ENCODE data around the gene PTPRJ. TPM values are rescaled to one million over a fixed set of nuclear protein-coding genes. Genes with fewer than 3 reads are reported as not detected.

PTPRJ gene
- total RNA-seq, 1 donor from 2014 or later, result 34.9 TPM

DNA sequence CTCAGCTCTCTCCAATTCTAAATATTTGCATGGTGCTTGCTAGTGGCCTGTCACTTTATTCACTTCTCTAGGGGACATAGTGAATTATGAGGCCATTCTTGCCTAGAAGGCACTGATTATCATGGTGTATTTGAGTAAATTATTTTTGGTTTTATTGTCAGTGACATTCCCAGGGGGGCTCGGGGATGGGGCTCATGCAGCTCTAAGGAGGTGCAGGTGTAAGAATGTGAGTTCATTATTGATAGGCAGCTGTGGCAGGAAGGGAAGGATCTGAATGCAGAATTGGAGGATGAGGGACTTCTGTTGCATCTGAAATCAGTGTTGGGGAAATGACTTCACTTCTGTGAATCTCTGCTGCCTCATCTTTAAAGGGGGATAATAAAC is 182.5 kb downstream of the PTPRJ start:
- Histone ChIP-seq H3K27me3 (no peaks in the 10 kb centered on the region), H3K9me3 (no peaks in the 10 kb centered on the region), H3K4me1 (no peaks in the 10 kb centered on the region), H3K36me3 (peaks cover 41% of the 10 kb centered on the region), H3K27ac (no peak overlapping the region), H3K4me3 (no peak overlapping the region)
- TF ChIP-seq, protein P1, sequence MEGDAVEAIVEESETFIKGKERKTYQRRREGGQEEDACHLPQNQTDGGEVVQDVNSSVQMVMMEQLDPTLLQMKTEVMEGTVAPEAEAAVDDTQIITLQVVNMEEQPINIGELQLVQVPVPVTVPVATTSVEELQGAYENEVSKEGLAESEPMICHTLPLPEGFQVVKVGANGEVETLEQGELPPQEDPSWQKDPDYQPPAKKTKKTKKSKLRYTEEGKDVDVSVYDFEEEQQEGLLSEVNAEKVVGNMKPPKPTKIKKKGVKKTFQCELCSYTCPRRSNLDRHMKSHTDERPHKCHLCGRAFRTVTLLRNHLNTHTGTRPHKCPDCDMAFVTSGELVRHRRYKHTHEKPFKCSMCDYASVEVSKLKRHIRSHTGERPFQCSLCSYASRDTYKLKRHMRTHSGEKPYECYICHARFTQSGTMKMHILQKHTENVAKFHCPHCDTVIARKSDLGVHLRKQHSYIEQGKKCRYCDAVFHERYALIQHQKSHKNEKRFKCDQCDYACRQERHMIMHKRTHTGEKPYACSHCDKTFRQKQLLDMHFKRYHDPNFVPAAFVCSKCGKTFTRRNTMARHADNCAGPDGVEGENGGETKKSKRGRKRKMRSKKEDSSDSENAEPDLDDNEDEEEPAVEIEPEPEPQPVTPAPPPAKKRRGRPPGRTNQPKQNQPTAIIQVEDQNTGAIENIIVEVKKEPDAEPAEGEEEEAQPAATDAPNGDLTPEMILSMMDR (IDR thresholded peaks at IDR 0.05), result no peak
- DNase-seq (no peak), ATAC-seq (no peak)
- intact Hi-C loops (cut with DNase I), result no loop called here

DNA sequence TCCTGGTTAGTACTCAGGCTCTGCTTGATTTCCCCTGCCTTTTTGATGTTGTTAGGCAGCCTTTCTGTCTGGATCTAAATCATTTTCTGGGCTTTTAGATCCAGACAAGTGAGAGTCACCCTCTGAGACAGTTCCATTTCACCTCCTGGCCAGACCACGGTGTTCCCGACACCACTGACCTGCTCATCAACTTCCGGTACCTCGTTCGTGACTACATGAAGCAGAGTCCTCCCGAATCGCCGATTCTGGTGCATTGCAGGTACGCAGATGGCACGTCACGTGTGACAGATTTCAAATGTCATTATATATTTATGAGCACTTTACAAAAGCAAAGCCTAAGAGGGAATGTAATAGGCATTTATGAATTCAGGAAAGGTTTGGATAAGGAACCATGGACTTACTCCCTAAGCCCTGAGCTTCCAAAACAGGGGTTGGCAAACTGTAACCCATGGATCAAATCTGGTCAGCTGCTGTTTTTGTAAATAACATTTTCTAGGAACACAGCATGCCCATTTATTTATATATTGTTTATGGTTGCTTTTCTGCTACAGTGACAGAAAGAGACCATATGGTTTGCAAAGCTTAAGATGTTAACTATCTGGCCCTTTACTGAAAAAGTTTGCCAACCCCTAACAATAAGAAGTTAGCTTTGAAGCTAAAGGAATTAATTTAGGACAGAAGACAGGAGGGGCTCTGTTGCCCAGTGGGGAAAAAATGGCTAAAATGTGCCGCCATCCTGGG is 183.2 kb downstream of the PTPRJ start:
- Histone ChIP-seq H3K27me3 (no peaks in the 10 kb centered on the region), H3K27ac (no peak overlapping the region), H3K4me3 (no peak overlapping the region), H3K4me1 (no peaks in the 10 kb centered on the region), H3K36me3 (peaks cover 41% of the 10 kb centered on the region), H3K9me3 (no peaks in the 10 kb centered on the region)
- DNase-seq (no peak), ATAC-seq (no peak)
- intact Hi-C loops (cut with DNase I), result no loop called here
- TF ChIP-seq, protein P1 (IDR thresholded peaks at IDR 0.05), result no peak

DNA sequence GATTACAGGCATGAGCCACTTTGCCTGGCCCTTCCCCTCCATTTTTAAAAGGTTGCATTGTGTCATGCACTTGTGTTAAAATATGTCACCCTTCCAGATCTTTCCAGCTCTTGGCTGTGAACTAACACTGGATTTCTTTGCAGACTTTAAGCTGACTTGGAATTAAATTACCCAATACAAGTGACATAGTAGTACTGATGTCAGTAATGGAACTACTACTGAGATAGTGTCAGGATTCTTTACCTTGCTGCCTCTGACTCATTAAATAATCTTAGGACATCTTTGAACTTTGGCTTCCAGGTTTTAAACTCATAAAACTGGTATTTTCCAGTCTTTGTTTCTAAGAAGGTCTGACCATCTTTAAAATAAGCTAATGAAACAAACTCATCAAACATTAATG is 184.5 kb downstream of the PTPRJ start:
- TF ChIP-seq, protein P1 (IDR thresholded peaks at IDR 0.05), result no peak
- DNase-seq (no peak), ATAC-seq (no peak)
- Histone ChIP-seq H3K27ac (no peak overlapping the region), H3K9me3 (no peaks in the 10 kb centered on the region), H3K27me3 (no peaks in the 10 kb centered on the region), H3K4me3 (no peak overlapping the region), H3K4me1 (peaks cover 8% of the 10 kb centered on the region), H3K36me3 (peaks cover 41% of the 10 kb centered on the region)
- intact Hi-C loops (cut with DNase I), result no loop called here

DNA sequence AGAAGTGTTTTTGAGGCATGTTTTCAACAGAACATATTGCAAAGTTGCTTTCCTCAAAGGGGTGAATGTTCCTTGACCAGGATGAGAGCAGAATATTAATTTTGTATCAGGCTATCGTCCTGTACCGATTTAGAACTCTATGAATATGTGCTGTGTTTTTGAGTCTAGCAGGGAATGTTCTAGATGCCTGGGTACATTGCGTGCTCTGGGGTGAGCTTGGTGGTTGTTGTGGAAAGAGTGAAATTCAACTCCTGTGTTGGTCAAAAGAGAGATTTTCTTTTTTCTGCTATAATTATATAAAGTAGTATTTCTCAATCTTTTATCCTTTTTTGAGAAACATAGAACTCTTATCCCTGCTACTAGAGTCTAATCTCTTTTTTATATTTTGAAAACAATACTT is 185.1 kb downstream of the PTPRJ start:
- ATAC-seq, result no peak
- TF ChIP-seq, protein P1 (IDR thresholded peaks at IDR 0.05), result no peak
- Histone ChIP-seq H3K27ac (no peak overlapping the region), H3K27me3 (no peaks in the 10 kb centered on the region), H3K4me1 (peaks cover 14% of the 10 kb centered on the region), H3K9me3 (no peaks in the 10 kb centered on the region), H3K36me3 (peaks cover 41% of the 10 kb centered on the region), H3K4me3 (no peak overlapping the region)
- intact Hi-C loops (cut with DNase I), result no loop called here
- DNase-seq, result no peak

DNA sequence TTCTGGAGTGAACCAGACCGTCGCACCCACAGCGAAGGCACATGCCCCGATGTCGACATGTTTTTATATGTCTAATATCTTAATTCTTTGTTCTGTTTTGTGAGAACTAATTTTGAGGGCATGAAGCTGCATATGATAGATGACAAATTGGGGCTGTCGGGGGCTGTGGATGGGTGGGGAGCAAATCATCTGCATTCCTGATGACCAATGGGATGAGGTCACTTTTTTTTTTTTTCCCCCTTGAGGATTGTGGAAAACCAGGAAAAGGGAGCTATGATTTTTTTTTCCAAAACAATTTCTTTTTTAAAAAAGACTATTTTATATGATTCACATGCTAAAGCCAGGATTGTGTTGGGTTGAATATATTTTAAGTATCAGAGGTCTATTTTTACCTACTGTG is 187.0 kb downstream of the PTPRJ start:
- intact Hi-C loops (cut with DNase I), result no loop called here
- Histone ChIP-seq H3K4me1 (peaks cover 22% of the 10 kb centered on the region), H3K4me3 (no peak overlapping the region), H3K27me3 (no peaks in the 10 kb centered on the region), H3K9me3 (no peaks in the 10 kb centered on the region), H3K27ac (no peak overlapping the region), H3K36me3 (peaks cover 41% of the 10 kb centered on the region)
- no peak for DNase-seq
- TF ChIP-seq, protein P1 (IDR thresholded peaks at IDR 0.05), result no peak
- no peak for ATAC-seq

DNA sequence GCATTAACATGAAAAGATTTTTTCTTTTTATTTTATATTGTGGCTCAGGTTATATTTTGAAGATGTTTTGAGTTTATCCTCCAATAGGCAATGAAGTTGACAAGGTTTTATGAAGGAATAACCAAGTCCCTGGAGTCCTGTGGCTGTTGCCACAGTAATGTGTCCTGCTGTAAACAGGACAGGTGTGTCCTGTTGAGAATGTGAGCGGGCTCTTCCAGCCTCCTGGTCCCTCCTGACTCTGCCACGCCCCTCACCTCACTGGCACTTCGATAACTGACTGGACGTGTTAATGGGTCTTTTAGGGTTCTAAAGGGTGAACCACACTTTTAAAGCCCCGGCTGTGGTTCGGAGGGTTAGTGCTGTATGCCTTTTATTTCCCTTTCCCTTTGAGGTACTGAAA is 188.5 kb downstream of the PTPRJ start:
- no peaks in the 10 kb centered on the region for H3K27me3 ChIP-seq
- ATAC-seq (no peak), DNase-seq (no peak)
- no peaks in the 10 kb centered on the region for H3K9me3 ChIP-seq
- H3K27ac ChIP-seq, result no peak overlapping the region
- peaks cover 28% of the 10 kb centered on the region for H3K36me3 ChIP-seq
- intact Hi-C loops (cut with DNase I), result no loop called here
- H3K4me3 ChIP-seq, result no peak overlapping the region
- peaks cover 22% of the 10 kb centered on the region for H3K4me1 ChIP-seq
- TF ChIP-seq, protein P1 (IDR thresholded peaks at IDR 0.05), result no peak
